Neural cell (in vitro differentiated cells): ENCODE data around the gene TRAPPC1. TPM values are rescaled to one million over a fixed set of nuclear protein-coding genes. Genes with fewer than 3 reads are reported as not detected.

ENCODE experiments used
- H2AFZ ChIP-seq: fragments of 200-600, 300-800 bp; sonication (generic), shearing (Covaris generic); 2 replicates; pipeline ENCODE4 v1.6.0; 2014; ENCODE audit warnings: low read depth, mild to moderate bottlenecking, antibody characterized with exemption, low read length, moderate library complexity
- H3F3A ChIP-seq: fragments of 200-600 bp; shearing (Covaris generic); 2 replicates; pipeline ENCODE4 v1.6.1; 2016; ENCODE audit warnings: mild to moderate bottlenecking, moderate library complexity, mixed read lengths, antibody characterized with exemption, low read length; ENCODE audit not compliant: insufficient read depth, poor library complexity, severe bottlenecking
- H3K27ac ChIP-seq: fragments of 200-600, 300-800 bp; sonication (generic), shearing (Covaris generic); 2 replicates; pipeline ENCODE4 v1.5.1; 2014; ENCODE audit warnings: mild to moderate bottlenecking, low read length, moderate library complexity
- H3K27me3 ChIP-seq: fragments of 300-800, 200-600 bp; sonication (generic), shearing (Covaris generic); 2 replicates; pipeline ENCODE4 v1.6.0; 2014; ENCODE audit warnings: mild to moderate bottlenecking, low read depth, low read length, moderate library complexity; ENCODE audit not compliant: insufficient read depth
- H3K36me3 ChIP-seq: fragments of 300-800, 200-600 bp; sonication (generic), shearing (Covaris generic); 2 replicates; pipeline ENCODE4 v1.5.1; 2014; ENCODE audit warnings: mild to moderate bottlenecking, antibody characterized with exemption, low read length, moderate library complexity; ENCODE audit not compliant: insufficient read depth
- H3K4me2 ChIP-seq: fragments of 300-800, 200-600 bp; sonication (generic), shearing (Covaris generic); 2 replicates; pipeline ENCODE4 v1.6.0; 2014; ENCODE audit warnings: mild to moderate bottlenecking, low read length
- H3K4me3 ChIP-seq: fragments of 300-800, 200-600 bp; sonication (generic), shearing (Covaris generic); 2 replicates; pipeline ENCODE4 v1.5.1; 2014; ENCODE audit warnings: mild to moderate bottlenecking, low read length, moderate library complexity
- H3K79me2 ChIP-seq: fragments of 200-600 bp; shearing (Covaris generic); replicated peaks from 2 replicates; pipeline ENCODE4 v1.6.0; 2014; ENCODE audit warnings: mild to moderate bottlenecking, low read length, moderate library complexity; ENCODE audit not compliant: insufficient read depth
- H3K9ac ChIP-seq: fragments of 300-800, 200-600 bp; sonication (generic), shearing (Covaris generic); 2 replicates; pipeline ENCODE4 v1.6.1; 2016; ENCODE audit warnings: mild to moderate bottlenecking, low read length, mixed read lengths
- H3K9me2 ChIP-seq: fragments of 200-600 bp; shearing (Covaris generic); 2 replicates; pipeline ENCODE4 v1.6.1; 2016; ENCODE audit warnings: mild to moderate bottlenecking, low read length, mixed read lengths; ENCODE audit not compliant: insufficient read depth
- H3K9me3 ChIP-seq: fragments of 200-600, 300-800 bp; sonication (generic), shearing (Covaris generic); 2 replicates; pipeline ENCODE4 v1.6.1; 2016; ENCODE audit warnings: mild to moderate bottlenecking, mixed run types, low read length, moderate library complexity, mixed read lengths
- H4K20me1 ChIP-seq: fragments of 200-600 bp; shearing (Covaris generic); 2 replicates; pipeline ENCODE4 v1.6.1; 2016; ENCODE audit warnings: mild to moderate bottlenecking, mixed run types; ENCODE audit not compliant: insufficient read depth
- EP300 ChIP-seq: fragments of 450-650 bp; conservative IDR thresholded peaks from 2 replicates; pipeline ENCODE4 v1.6.1; 2014; ENCODE audit warnings: antibody characterized with exemption, mild to moderate bottlenecking, moderate library complexity; ENCODE audit not compliant: poor library complexity, severe bottlenecking
- EZH2 ChIP-seq: fragments of 200-600, 300-800 bp; shearing (Covaris generic), sonication (generic); IDR thresholded peaks from 2 replicates; pipeline ENCODE4 v1.6.1; 2014; ENCODE audit warnings: antibody characterized with exemption, low read length, borderline replicate concordance, mild to moderate bottlenecking; ENCODE audit not compliant: insufficient read depth, poor library complexity, severe bottlenecking
- MXI1 ChIP-seq: fragments of 450-650 bp; conservative IDR thresholded peaks from 2 replicates; pipeline ENCODE4 v1.6.1; 2014; ENCODE audit warnings: antibody characterized with exemption, mild to moderate bottlenecking; ENCODE audit not compliant: poor library complexity, severe bottlenecking
- POLR2AphosphoS5 ChIP-seq: IDR thresholded peaks from 2 replicates; pipeline ENCODE4 v1.6.1; 2012
- RAD21 ChIP-seq: fragments of 450-650 bp; conservative IDR thresholded peaks from 2 replicates; pipeline ENCODE4 v1.6.1; 2014; ENCODE audit warnings: antibody characterized with exemption, mild to moderate bottlenecking, moderate library complexity
- SMC3 ChIP-seq: fragments of 450-650 bp; conservative IDR thresholded peaks from 2 replicates; pipeline ENCODE4 v1.6.1; 2014; ENCODE audit warnings: antibody characterized with exemption, mild to moderate bottlenecking, moderate library complexity; ENCODE audit not compliant: poor library complexity
- TAF1 ChIP-seq: IDR thresholded peaks from 2 replicates; pipeline ENCODE4 v1.6.1; 2012; ENCODE audit warnings: low read depth
- polyA plus RNA-seq: library from polyadenylated mRNA; depleted of rRNA; stranded (reverse); fragments of >200 nt; gene quantifications from 2 replicates; pipeline ENCODE4 v1.2.3, GENCODE V29; 2014
- TF ChIP-seq, protein P1 (sequence below): fragments of 450-650 bp; IDR thresholded peaks from 2 replicates; pipeline ENCODE4 v1.5.1; 2014; ENCODE audit warnings: antibody characterized with exemption, mild to moderate bottlenecking, moderate library complexity; ENCODE audit not compliant: poor library complexity, severe bottlenecking
- TF ChIP-seq, protein P2 (sequence below): IDR thresholded peaks from 2 replicates; pipeline ENCODE4 v1.6.1; 2012; ENCODE audit warnings: borderline replicate concordance

Gene TRAPPC1
- polyA plus RNA-seq, 1 donor from 2014 or later, result 34.0 TPM

DNA sequence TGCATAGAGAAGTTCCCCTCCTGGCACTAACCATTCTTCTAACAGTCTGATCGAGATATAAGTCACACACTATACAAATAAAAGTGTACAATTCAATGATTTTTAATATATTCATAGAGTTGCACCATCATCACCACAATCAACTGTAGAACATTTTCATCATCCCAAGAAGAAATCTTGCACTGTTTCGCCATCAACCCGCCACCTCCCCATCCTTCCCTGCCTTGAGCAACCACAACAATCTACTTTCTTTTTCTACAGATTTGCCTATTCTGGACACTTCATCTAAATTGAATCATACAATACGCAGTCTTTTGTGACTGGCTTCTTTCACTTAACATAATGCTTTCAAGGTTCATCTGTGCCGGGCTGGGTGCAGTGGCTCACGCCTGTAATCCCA is 37.7 kb upstream of the TRAPPC1 start:
- no peaks in the 10 kb centered on the region for H3K9me2 ChIP-seq
- H3K27me3 ChIP-seq, result no peaks in the 10 kb centered on the region
- H3K27ac ChIP-seq, result no peak overlapping the region
- no peaks in the 10 kb centered on the region for H3K36me3 ChIP-seq
- H4K20me1 ChIP-seq, result no peaks in the 10 kb centered on the region
- no peak overlapping the region for H3K4me2 ChIP-seq
- TF ChIP-seq TAF1 (no peak), EZH2 (no peak), EP300 (no peak), POLR2AphosphoS5 (no peak), RAD21 (no peak), MXI1 (no peak), SMC3 (no peak)
- TF ChIP-seq, protein P1, sequence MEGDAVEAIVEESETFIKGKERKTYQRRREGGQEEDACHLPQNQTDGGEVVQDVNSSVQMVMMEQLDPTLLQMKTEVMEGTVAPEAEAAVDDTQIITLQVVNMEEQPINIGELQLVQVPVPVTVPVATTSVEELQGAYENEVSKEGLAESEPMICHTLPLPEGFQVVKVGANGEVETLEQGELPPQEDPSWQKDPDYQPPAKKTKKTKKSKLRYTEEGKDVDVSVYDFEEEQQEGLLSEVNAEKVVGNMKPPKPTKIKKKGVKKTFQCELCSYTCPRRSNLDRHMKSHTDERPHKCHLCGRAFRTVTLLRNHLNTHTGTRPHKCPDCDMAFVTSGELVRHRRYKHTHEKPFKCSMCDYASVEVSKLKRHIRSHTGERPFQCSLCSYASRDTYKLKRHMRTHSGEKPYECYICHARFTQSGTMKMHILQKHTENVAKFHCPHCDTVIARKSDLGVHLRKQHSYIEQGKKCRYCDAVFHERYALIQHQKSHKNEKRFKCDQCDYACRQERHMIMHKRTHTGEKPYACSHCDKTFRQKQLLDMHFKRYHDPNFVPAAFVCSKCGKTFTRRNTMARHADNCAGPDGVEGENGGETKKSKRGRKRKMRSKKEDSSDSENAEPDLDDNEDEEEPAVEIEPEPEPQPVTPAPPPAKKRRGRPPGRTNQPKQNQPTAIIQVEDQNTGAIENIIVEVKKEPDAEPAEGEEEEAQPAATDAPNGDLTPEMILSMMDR, result no peak
- TF ChIP-seq, protein P2, sequence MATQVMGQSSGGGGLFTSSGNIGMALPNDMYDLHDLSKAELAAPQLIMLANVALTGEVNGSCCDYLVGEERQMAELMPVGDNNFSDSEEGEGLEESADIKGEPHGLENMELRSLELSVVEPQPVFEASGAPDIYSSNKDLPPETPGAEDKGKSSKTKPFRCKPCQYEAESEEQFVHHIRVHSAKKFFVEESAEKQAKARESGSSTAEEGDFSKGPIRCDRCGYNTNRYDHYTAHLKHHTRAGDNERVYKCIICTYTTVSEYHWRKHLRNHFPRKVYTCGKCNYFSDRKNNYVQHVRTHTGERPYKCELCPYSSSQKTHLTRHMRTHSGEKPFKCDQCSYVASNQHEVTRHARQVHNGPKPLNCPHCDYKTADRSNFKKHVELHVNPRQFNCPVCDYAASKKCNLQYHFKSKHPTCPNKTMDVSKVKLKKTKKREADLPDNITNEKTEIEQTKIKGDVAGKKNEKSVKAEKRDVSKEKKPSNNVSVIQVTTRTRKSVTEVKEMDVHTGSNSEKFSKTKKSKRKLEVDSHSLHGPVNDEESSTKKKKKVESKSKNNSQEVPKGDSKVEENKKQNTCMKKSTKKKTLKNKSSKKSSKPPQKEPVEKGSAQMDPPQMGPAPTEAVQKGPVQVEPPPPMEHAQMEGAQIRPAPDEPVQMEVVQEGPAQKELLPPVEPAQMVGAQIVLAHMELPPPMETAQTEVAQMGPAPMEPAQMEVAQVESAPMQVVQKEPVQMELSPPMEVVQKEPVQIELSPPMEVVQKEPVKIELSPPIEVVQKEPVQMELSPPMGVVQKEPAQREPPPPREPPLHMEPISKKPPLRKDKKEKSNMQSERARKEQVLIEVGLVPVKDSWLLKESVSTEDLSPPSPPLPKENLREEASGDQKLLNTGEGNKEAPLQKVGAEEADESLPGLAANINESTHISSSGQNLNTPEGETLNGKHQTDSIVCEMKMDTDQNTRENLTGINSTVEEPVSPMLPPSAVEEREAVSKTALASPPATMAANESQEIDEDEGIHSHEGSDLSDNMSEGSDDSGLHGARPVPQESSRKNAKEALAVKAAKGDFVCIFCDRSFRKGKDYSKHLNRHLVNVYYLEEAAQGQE, result no peak
- H3K9me3 ChIP-seq, result no peaks in the 10 kb centered on the region
- no peaks in the 10 kb centered on the region for H3K79me2 ChIP-seq
- H2AFZ ChIP-seq, result no peak overlapping the region
- no peak overlapping the region for H3K9ac ChIP-seq
- H3K4me3 ChIP-seq, result no peak overlapping the region
- H3F3A ChIP-seq, result no peaks in the 10 kb centered on the region

DNA sequence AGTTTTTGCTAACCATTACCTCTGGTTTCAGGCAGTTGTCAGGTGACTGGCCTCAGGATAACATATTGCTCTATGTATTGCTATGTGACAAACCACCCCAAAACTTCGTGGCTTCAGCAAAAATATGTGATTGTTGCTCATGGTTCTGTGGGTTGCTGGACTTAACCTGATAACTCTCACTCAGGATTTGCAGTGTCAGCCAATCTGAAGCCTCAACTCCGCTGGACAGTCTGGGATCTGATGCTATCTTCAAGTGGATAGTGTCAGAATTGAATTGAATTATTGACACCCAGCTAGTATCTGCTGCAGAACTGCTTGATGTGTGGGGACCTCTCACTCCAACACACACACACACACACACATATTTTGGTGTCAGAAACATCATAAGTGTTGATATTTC is 36.0 kb upstream of the TRAPPC1 start:
- TF ChIP-seq, protein P1, result no peak
- TF ChIP-seq, protein P2, result no peak
- TF ChIP-seq SMC3 (no peak), MXI1 (no peak), POLR2AphosphoS5 (no peak), RAD21 (no peak), EP300 (no peak), TAF1 (no peak), EZH2 (no peak)
- Histone ChIP-seq H3K9me3 (no peaks in the 10 kb centered on the region), H3K27me3 (no peaks in the 10 kb centered on the region), H3F3A (no peaks in the 10 kb centered on the region), H3K4me2 (no peak overlapping the region), H4K20me1 (no peaks in the 10 kb centered on the region), H3K79me2 (no peaks in the 10 kb centered on the region), H3K9me2 (no peaks in the 10 kb centered on the region), H3K4me3 (no peak overlapping the region), H2AFZ (no peak overlapping the region), H3K9ac (no peak overlapping the region), H3K27ac (no peak overlapping the region), H3K36me3 (no peaks in the 10 kb centered on the region)
